OCI-LY1 (cell line): ENCODE measurements around the gene MAVS.
"Not testable (repeated sequence)": the region's sequence is repeated elsewhere in the genome, so short reads cannot be mapped to it uniquely, and the experiment has no call there.

ENCODE experiments used
- H2AFZ ChIP-seq: fragments of 200-600 bp; sonication (generic), shearing (Covaris generic); 2 replicates; pipeline ENCODE4 v1.6.0; 2014; ENCODE audit warnings: antibody characterized with exemption, mild to moderate bottlenecking, low read length
- H3F3A ChIP-seq: fragments of 200-600 bp; sonication (generic), shearing (Covaris generic); 2 replicates; pipeline ENCODE4 v1.6.0; 2014; ENCODE audit warnings: mild to moderate bottlenecking, antibody characterized with exemption, low read length, moderate library complexity; ENCODE audit not compliant: insufficient read depth
- H3K27ac ChIP-seq: fragments of 200-600 bp; sonication (generic); 2 replicates; pipeline ENCODE4 v1.5.1; 2014; ENCODE audit warnings: low read length, mixed run types, mild to moderate bottlenecking, low read depth; ENCODE audit not compliant: poor library complexity, severe bottlenecking
- H3K27me3 ChIP-seq: fragments of 200-600 bp; sonication (generic); 2 replicates; pipeline ENCODE4 v1.6.0; 2014; ENCODE audit warnings: antibody characterized with exemption, mild to moderate bottlenecking, low read length, moderate library complexity; ENCODE audit not compliant: insufficient read depth
- H3K36me3 ChIP-seq: fragments of 200-600 bp; sonication (generic); 2 replicates; pipeline ENCODE4 v1.6.1; 2014; ENCODE audit warnings: mild to moderate bottlenecking, antibody characterized with exemption, low read length, moderate library complexity, mixed read lengths; ENCODE audit not compliant: insufficient read depth
- H3K4me1 ChIP-seq: fragments of 200-600 bp; sonication (generic); 2 replicates; pipeline ENCODE4 v1.5.1; 2014; ENCODE audit warnings: mild to moderate bottlenecking, low read length, moderate library complexity; ENCODE audit not compliant: insufficient read depth, severe bottlenecking
- H3K4me2 ChIP-seq: fragments of 200-600 bp; sonication (generic), shearing (Covaris generic); 2 replicates; pipeline ENCODE4 v1.6.1; 2014; ENCODE audit warnings: low read length
- H3K4me3 ChIP-seq: fragments of 200-600 bp; sonication (generic); 2 replicates; pipeline ENCODE4 v1.5.1; 2014; ENCODE audit warnings: low read length, low read depth, mild to moderate bottlenecking, mixed read lengths; ENCODE audit not compliant: poor library complexity, severe bottlenecking
- H3K79me2 ChIP-seq: fragments of 200-600 bp; shearing (Covaris generic); 2 replicates; pipeline ENCODE4 v1.6.1; 2016; ENCODE audit warnings: mixed run types, low read length, mixed read lengths; ENCODE audit not compliant: insufficient read depth
- H3K9ac ChIP-seq: fragments of 200-600 bp; sonication (generic), shearing (Covaris generic); 2 replicates; pipeline ENCODE4 v1.6.1; 2014; ENCODE audit warnings: mild to moderate bottlenecking, low read length, mixed read lengths
- H3K9me2 ChIP-seq: fragments of 200-600 bp; sonication (generic), shearing (Covaris generic); 2 replicates; pipeline ENCODE4 v1.6.1; 2014; ENCODE audit warnings: low read depth, mild to moderate bottlenecking, low read length, mixed read lengths
- H3K9me3 ChIP-seq: fragments of 200-600 bp; shearing (Covaris generic); 2 replicates; pipeline ENCODE4 v1.6.1; 2014; ENCODE audit warnings: low read length, mixed read lengths
- H4K20me1 ChIP-seq: fragments of 200-600 bp; sonication (generic), shearing (Covaris generic); 2 replicates; pipeline ENCODE4 v1.6.0; 2016; ENCODE audit warnings: mild to moderate bottlenecking, low read length; ENCODE audit not compliant: insufficient read depth
- EZH2 ChIP-seq: fragments of 200-600 bp; sonication (generic), shearing (Covaris generic); IDR thresholded peaks from 2 replicates; pipeline ENCODE4 v1.8.0; 2017; ENCODE audit warnings: borderline replicate concordance, mixed run types, mild to moderate bottlenecking, antibody characterized with exemption, low read length, moderate library complexity, mixed read lengths
- TF ChIP-seq, protein P1 (sequence below): fragments of 200-600 bp; sonication (generic), shearing (Covaris generic); IDR thresholded peaks from 2 replicates; pipeline ENCODE4 v1.5.1; 2017; ENCODE audit warnings: mild to moderate bottlenecking, antibody characterized with exemption, low read length, moderate library complexity, mixed read lengths

The MAVS gene

DNA sequence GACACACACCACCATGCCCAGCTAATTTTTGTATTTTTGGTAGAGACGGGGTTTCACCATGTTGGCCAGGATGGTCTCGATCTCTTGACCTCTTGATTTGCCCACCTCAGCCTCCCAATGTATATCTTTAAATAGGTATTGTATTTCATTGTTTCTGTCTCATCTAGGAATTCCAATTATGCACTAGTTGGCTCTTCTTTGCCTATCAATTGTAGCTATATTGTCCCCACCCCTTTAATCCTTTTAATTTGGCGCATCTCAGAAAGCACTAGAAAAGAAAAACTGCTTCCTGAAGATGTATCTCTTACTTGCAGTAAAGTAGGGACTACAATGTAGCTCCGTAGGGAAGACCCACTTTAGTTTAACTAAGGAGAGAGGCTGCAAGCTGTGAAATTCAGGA is 10.5 kb upstream of the MAVS start:
- H3K36me3 ChIP-seq: no peaks in the 10 kb centered on the region
- H3K4me2 ChIP-seq: no peak overlapping the region
- H2AFZ ChIP-seq: no peak overlapping the region
- no peaks in the 10 kb centered on the region for H3K4me1 ChIP-seq
- no peaks in the 10 kb centered on the region for H3K79me2 ChIP-seq
- H4K20me1 ChIP-seq: no peaks in the 10 kb centered on the region
- no peak overlapping the region for H3K4me3 ChIP-seq
- H3K27me3 ChIP-seq: no peaks in the 10 kb centered on the region
- no peaks in the 10 kb centered on the region for H3K9me3 ChIP-seq
- no peak overlapping the region for H3K9ac ChIP-seq
- H3F3A ChIP-seq: no peaks in the 10 kb centered on the region
- H3K27ac ChIP-seq: no peak overlapping the region
- TF ChIP-seq, protein P1, sequence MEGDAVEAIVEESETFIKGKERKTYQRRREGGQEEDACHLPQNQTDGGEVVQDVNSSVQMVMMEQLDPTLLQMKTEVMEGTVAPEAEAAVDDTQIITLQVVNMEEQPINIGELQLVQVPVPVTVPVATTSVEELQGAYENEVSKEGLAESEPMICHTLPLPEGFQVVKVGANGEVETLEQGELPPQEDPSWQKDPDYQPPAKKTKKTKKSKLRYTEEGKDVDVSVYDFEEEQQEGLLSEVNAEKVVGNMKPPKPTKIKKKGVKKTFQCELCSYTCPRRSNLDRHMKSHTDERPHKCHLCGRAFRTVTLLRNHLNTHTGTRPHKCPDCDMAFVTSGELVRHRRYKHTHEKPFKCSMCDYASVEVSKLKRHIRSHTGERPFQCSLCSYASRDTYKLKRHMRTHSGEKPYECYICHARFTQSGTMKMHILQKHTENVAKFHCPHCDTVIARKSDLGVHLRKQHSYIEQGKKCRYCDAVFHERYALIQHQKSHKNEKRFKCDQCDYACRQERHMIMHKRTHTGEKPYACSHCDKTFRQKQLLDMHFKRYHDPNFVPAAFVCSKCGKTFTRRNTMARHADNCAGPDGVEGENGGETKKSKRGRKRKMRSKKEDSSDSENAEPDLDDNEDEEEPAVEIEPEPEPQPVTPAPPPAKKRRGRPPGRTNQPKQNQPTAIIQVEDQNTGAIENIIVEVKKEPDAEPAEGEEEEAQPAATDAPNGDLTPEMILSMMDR: no peak
- no peak for TF ChIP-seq EZH2
- H3K9me2 ChIP-seq: no peaks in the 10 kb centered on the region

DNA sequence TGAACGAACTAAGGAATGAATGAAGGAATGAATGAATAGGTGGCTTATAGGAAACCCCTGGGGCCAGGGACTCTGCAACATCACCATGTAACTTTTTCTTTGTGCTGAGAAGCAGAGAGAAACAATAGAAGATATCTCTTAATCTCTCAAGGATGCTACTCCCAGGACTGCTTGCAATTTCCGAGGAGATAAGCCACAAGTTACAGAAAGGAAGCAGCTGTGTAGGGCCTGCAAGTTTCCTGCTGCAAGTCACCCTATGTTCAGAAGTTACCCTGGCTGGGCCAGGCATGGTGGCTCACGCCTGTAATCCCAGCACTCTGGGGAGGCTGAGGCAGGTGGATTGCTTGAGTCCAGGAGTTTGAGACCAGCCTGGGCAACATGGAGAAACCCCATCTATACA is 7.3 kb upstream of the MAVS start:
- H3K4me3 ChIP-seq: no peak overlapping the region
- no peak overlapping the region for H3K27ac ChIP-seq
- H3F3A ChIP-seq: no peaks in the 10 kb centered on the region
- TF ChIP-seq, protein P1: no peak
- TF ChIP-seq EZH2: no peak
- H3K79me2 ChIP-seq: no peaks in the 10 kb centered on the region
- H3K27me3 ChIP-seq: no peaks in the 10 kb centered on the region
- H2AFZ ChIP-seq: no peak overlapping the region
- H4K20me1 ChIP-seq: no peaks in the 10 kb centered on the region
- H3K4me2 ChIP-seq: no peak overlapping the region
- no peaks in the 10 kb centered on the region for H3K9me3 ChIP-seq
- no peaks in the 10 kb centered on the region for H3K36me3 ChIP-seq
- H3K9me2 ChIP-seq: no peaks in the 10 kb centered on the region
- no peak overlapping the region for H3K9ac ChIP-seq
- no peaks in the 10 kb centered on the region for H3K4me1 ChIP-seq

DNA sequence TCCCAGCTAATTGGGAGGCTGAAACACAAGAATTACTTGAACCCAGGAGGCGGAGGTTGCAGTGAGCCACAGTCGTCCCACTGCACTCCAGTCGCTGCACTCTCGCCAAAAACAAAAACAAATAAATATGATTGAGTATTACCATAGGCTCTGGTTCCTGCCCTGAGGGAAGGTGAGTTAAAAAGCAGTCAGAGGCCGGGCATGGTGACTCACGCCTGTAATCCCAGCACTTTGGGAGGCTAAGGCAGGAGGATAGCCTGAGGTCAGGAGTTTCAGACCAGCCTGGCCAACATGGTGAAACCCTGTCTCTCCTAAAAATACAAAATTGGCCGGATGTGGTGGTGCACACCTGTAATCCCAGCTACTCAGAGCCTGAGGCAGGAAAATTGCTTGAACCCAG is 6.4 kb upstream of the MAVS start:
- H4K20me1 ChIP-seq, H2AFZ ChIP-seq, H3K4me2 ChIP-seq: not testable (repeated sequence)

DNA sequence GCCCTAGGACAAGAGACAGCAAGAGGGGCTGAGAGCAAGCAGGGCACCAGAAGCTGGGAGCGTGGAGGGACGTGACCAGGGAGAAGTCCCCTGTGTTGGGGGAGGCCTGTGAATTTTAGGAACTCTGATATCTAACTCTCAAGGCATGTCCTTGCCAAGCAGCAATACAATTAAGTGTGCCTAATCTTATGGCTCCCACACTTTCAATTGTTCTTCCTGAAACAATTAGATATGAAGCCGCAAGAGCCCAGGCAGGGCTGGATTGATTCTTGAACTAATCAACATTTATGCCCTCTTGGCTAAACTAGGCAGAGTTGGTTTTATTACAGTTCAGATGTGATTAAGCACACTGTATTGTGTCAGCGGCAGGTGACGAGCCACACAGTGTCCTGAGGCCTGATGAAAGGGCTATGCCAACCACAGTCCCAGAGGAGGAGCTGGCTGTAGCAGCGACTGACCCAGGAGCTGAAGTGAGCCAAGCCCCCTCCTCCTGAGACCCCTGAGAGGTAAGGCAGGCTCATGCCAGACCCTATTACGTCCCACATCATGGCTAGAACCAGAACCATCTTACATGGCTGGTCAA is 4.2 kb upstream of the MAVS start:
- Histone ChIP-seq H3K4me2 (no peak overlapping the region), H3K79me2 (no peaks in the 10 kb centered on the region)

More for the DNA sequence above, 6.4 kb upstream of the MAVS start:
- not testable (repeated sequence) for H3K36me3 ChIP-seq, H3K79me2 ChIP-seq, H3K9me3 ChIP-seq, H3K9me2 ChIP-seq, H3K4me1 ChIP-seq, H3K27me3 ChIP-seq, H3F3A ChIP-seq, H3K9ac ChIP-seq, H3K27ac ChIP-seq, H3K4me3 ChIP-seq

More for the DNA sequence above, 4.2 kb upstream of the MAVS start:
- no peak overlapping the region for H2AFZ ChIP-seq
- H3K36me3 ChIP-seq: no peaks in the 10 kb centered on the region
- no peaks in the 10 kb centered on the region for H3F3A ChIP-seq
- H3K9me2 ChIP-seq: no peaks in the 10 kb centered on the region
- TF ChIP-seq EZH2: no peak
- TF ChIP-seq, protein P1: no peak
- no peak overlapping the region for H3K9ac ChIP-seq
- peaks cover 14% of the 10 kb centered on the region for H3K4me1 ChIP-seq
- no peak overlapping the region for H3K27ac ChIP-seq
- no peaks in the 10 kb centered on the region for H3K9me3 ChIP-seq
- no peak overlapping the region for H3K4me3 ChIP-seq
- H4K20me1 ChIP-seq: no peaks in the 10 kb centered on the region
- H3K27me3 ChIP-seq: no peaks in the 10 kb centered on the region
